ENCODE measurements around the gene TOE1.

The TOE1 gene

GRCh38 chr1:45326627-45327623 lies 13.0 kb upstream of the TOE1 start, which contains the start of gene HPDL:
Gene HPDL, plus strand, starts transcription at chr1:45326895. Its CDS starts 254 bp downstream, at chr1:45327149.
- TF ChIP-seq, protein P1, sequence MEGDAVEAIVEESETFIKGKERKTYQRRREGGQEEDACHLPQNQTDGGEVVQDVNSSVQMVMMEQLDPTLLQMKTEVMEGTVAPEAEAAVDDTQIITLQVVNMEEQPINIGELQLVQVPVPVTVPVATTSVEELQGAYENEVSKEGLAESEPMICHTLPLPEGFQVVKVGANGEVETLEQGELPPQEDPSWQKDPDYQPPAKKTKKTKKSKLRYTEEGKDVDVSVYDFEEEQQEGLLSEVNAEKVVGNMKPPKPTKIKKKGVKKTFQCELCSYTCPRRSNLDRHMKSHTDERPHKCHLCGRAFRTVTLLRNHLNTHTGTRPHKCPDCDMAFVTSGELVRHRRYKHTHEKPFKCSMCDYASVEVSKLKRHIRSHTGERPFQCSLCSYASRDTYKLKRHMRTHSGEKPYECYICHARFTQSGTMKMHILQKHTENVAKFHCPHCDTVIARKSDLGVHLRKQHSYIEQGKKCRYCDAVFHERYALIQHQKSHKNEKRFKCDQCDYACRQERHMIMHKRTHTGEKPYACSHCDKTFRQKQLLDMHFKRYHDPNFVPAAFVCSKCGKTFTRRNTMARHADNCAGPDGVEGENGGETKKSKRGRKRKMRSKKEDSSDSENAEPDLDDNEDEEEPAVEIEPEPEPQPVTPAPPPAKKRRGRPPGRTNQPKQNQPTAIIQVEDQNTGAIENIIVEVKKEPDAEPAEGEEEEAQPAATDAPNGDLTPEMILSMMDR (IDR thresholded peaks at IDR 0.05; ENCODE audit: low read depth, low read length, missing control alignments): no peak
- peak within 1 kb of the TSS; percentile 79 for H3K4me3 ChIP-seq (replicated peaks; ENCODE audit: low read depth, low read length)
- DNase-seq (ENCODE audit: extremely low read depth, low read depth): peak; percentile 56

DNA sequence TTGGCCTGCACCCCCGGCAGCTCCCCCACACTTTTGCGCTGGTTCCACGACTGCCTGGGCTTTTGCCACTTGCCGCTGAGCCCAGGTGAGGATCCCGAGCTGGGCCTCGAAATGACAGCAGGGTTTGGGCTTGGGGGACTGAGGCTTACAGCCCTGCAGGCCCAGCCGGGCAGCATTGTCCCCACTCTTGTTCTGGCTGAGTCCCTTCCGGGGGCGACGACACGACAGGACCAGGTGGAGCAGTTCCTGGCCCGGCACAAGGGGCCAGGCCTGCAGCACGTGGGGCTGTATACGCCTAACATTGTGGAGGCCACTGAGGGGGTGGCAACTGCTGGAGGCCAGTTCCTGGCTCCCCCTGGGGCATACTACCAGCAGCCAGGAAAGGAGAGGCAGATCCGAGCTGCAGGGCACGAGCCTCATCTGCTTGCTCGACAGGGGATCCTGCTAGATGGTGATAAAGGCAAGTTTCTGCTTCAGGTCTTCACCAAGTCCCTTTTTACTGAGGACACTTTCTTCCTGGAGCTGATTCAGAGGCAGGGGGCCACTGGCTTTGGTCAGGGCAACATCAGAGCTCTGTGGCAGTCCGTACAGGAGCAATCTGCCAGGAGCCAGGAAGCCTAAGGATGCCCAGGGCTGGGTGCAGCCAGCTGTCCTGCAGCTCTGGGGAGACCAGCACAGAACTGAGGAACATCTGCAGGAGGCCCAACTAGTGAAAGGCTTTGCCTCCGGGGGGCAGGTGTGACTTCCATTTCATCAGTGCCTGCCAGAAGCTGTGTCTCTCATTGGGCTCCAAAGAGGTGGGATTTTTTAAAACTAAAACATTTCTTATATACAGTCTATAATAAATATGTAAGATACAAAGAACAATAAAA lies 12.1 kb upstream of the TOE1 start:
- TF ChIP-seq, protein P1 (IDR thresholded peaks at IDR 0.05; ENCODE audit: low read depth, low read length, missing control alignments): no peak
- no peak for DNase-seq (ENCODE audit: extremely low read depth, low read depth)
- H3K4me3 ChIP-seq (replicated peaks; ENCODE audit: low read depth, low read length): peak overlapping the region; percentile 79

DNA sequence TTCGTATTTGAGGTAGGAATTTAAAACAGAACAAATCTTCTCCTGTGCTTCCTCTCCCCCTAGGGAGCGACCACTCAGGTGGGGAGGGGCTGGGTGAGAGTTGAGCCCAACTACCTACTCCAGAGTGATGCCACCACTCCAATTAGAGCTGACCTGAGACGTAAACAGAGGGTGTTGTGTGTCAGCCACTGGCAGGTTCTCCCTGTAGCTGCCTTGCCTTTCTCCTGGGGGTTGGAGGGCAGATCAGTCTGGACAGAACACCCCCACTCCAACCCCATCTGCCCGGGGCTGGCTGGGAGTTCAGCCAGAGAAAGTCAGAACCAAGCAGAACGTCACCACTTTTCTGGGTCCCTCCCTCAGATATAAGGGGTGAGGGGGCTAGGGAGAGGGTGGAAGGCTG lies 11.3 kb upstream of the TOE1 start:
- no peak for DNase-seq (ENCODE audit: extremely low read depth, low read depth)
- H3K4me3 ChIP-seq (replicated peaks; ENCODE audit: low read depth, low read length): peak overlapping the region; percentile 79
- TF ChIP-seq, protein P1 (IDR thresholded peaks at IDR 0.05; ENCODE audit: low read depth, low read length, missing control alignments): no peak

GRCh38 chr1:45329445-45329844 lies 10.5 kb upstream of the TOE1 start:
- no peak overlapping the region for H3K4me3 ChIP-seq (replicated peaks; ENCODE audit: low read depth, low read length)
- TF ChIP-seq, protein P1 (IDR thresholded peaks at IDR 0.05; ENCODE audit: low read depth, low read length, missing control alignments): no peak
- no peak for DNase-seq (ENCODE audit: extremely low read depth, low read depth)

DNA sequence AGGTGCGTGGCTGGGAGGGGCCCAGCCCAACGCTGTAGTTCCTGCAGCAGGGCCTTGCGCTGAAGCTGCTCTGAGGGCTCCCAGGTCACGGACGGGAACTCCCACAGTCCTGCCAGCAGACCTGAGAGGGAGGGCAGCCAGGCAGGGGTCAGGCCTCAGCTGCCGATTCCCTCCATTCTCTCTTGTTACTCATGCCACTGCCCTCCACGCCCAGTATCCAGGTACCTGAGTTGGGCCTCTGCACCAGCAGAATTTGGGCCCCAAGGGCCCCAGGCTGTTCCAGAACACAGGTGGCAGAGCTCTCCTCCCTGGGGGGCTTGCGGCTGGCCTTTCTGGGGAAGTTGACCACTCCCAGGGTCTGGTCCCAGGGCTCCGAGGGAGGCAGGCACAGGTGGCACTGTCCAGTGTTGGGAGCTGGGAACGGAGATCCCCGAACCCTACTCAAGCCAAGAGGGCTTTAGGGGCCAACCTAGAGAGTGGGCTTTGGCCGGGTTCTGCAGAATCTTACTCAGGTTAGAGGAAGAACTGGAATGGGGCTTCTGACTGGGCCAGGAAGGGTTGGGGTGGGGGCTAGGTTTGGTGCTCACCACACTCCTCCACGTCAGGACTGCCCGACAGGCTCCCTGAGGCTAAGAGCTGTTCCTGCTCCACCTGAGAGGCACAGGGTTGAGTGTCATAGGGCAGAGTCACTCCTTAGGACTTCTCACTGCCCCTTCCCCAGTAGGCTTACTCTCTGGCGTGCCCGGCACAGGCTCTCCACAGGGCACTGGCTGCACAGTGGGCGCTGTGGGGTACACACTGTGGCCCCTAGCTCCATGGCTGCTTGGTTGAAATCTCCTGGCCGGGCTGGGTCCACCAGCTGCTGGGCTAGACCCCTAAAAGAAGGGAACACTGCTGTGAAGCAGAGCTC lies 8.3 kb upstream of the TOE1 start:
- TF ChIP-seq, protein P1 (IDR thresholded peaks at IDR 0.05; ENCODE audit: low read depth, low read length, missing control alignments): no peak
- H3K4me3 ChIP-seq (replicated peaks; ENCODE audit: low read depth, low read length): no peak overlapping the region
- no peak for DNase-seq (ENCODE audit: extremely low read depth, low read depth)

DNA sequence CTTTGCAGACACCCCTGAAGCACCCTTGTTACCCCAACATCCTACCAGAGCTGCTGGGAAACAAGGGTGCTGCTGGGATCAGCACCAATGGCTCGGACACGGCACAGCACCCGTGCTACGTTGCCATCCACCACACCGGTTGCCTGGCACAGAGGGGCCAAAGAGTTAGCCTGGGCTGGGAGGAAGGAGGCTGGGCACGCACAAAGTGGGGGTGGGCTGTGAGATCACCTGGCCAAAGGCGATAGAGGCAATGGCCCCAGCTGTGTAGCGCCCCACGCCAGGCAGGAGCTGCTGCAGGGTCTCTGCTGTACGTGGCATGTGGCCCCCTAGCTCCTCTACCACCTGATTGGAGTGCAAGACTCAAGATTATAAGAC lies 7.6 kb upstream of the TOE1 start:
- no peak for DNase-seq (ENCODE audit: extremely low read depth, low read depth)
- H3K4me3 ChIP-seq (replicated peaks; ENCODE audit: low read depth, low read length): no peak overlapping the region
- TF ChIP-seq, protein P1 (IDR thresholded peaks at IDR 0.05; ENCODE audit: low read depth, low read length, missing control alignments): no peak

Measured in HFF-Myc (cell line).